IPS DF 6.9 (cell line): ENCODE data around the gene C1RL.

Experiments used
- DNase-seq: peaks from one replicate; pipeline ENCODE4 v3.0.0-alpha.2; 2013; ENCODE audit warnings: low read depth, low spot score
- H3K27ac ChIP-seq: one replicate; pipeline ENCODE4 v1.5.1; 2013; ENCODE audit warnings: low read length, control low read depth
- H3K27me3 ChIP-seq: 2 replicates; pipeline ENCODE4 v1.6.1; 2013; ENCODE audit warnings: mild to moderate bottlenecking, low read length; ENCODE audit not compliant: control insufficient read depth, insufficient read depth
- H3K36me3 ChIP-seq: 2 replicates; pipeline ENCODE4 v1.6.1; 2013; ENCODE audit warnings: low read length; ENCODE audit not compliant: control insufficient read depth, insufficient read depth
- H3K4me1 ChIP-seq: 2 replicates; pipeline ENCODE4 v1.6.1; 2013; ENCODE audit warnings: low read length; ENCODE audit not compliant: control insufficient read depth, insufficient read depth
- H3K4me3 ChIP-seq: 2 replicates; pipeline ENCODE4 v1.5.1; 2013; ENCODE audit warnings: mild to moderate bottlenecking, low read length
- H3K9me3 ChIP-seq: 2 replicates; pipeline ENCODE4 v1.6.1; 2013; ENCODE audit warnings: low read length, inconsistent platforms; ENCODE audit not compliant: control insufficient read depth, insufficient read depth
- WGBS: extraction: QIAGEN DNeasy Blood & Tissue Kit; methylation state at CpG from one replicate; pipeline ENCODE4 v1.1.7; 2013; ENCODE audit warnings: mixed read lengths, missing lambda C conversion rate; ENCODE audit not compliant: insufficient read length, insufficient coverage; 5-methylcytosine and 5-hydroxymethylcytosine counted together

Gene C1RL

GRCh38 chr12:7092229-7092985 lies 16.6 kb downstream of the C1RL start, which contains the start of gene C1R:
C1R (minus strand) TSS chr12:7092445; CDS start chr12:7092388, 57 bp downstream.
- Histone ChIP-seq H3K36me3 (no peaks in the 10 kb centered on the region), H3K9me3 (no peaks in the 10 kb centered on the region), H3K4me1 (peaks cover 11% of the 10 kb centered on the region), H3K27me3 (no peaks in the 10 kb centered on the region), H3K4me3 (no peak within 1 kb of the TSS; the same call in 1 of the 2 replicates), H3K27ac (no peak within 1 kb of the TSS)
- WGBS: no CpG with 5 or more reads among the region's 16 CpGs
- DNase-seq: no peak

- DNase-seq: no peak
- H3K4me3 ChIP-seq: no peak overlapping the region
- H3K4me1 ChIP-seq: peaks cover 11% of the 10 kb centered on the region
- H3K27me3 ChIP-seq: no peaks in the 10 kb centered on the region
- no peak overlapping the region for H3K27ac ChIP-seq
- WGBS: no CpG with 5 or more reads among the region's 10 CpGs
- no peaks in the 10 kb centered on the region for H3K9me3 ChIP-seq
- H3K36me3 ChIP-seq: no peaks in the 10 kb centered on the region
Measured at GRCh38 chr12:7091660-7092228, 17.3 kb downstream of the C1RL start.

- WGBS: no CpG with 5 or more reads among the region's 7 CpGs
- Histone ChIP-seq H3K27me3 (no peaks in the 10 kb centered on the region), H3K9me3 (no peaks in the 10 kb centered on the region), H3K27ac (no peak overlapping the region), H3K4me1 (peaks cover 11% of the 10 kb centered on the region), H3K4me3 (no peak overlapping the region), H3K36me3 (no peaks in the 10 kb centered on the region)
- DNase-seq: no peak
Measured at GRCh38 chr12:7091171-7091570, 17.8 kb downstream of the C1RL start.

- H3K36me3 ChIP-seq: no peaks in the 10 kb centered on the region
- H3K4me1 ChIP-seq: peaks cover 11% of the 10 kb centered on the region
- no peak overlapping the region for H3K27ac ChIP-seq
- no peaks in the 10 kb centered on the region for H3K9me3 ChIP-seq
- H3K4me3 ChIP-seq: no peak overlapping the region
- DNase-seq: no peak
- no CpG with 5 or more reads among the region's 16 CpGs for WGBS
- H3K27me3 ChIP-seq: no peaks in the 10 kb centered on the region
Measured at GRCh38 chr12:7090222-7090998, 18.6 kb downstream of the C1RL start.

- Histone ChIP-seq H3K27me3 (no peaks in the 10 kb centered on the region), H3K4me3 (no peak overlapping the region), H3K4me1 (peaks cover 11% of the 10 kb centered on the region), H3K36me3 (0 out of 2 replicates have a peak, but pooled peaks cover 3% of the 10 kb centered on the region), H3K9me3 (no peaks in the 10 kb centered on the region), H3K27ac (no peak overlapping the region)
- DNase-seq: no peak
- WGBS: no CpG with 5 or more reads among the region's 11 CpGs
Measured at GRCh38 chr12:7089196-7089871, 19.7 kb downstream of the C1RL start.

GRCh38 chr12:7083125-7083524 lies 25.9 kb downstream of the C1RL start:
- DNase-seq: no peak
- H3K4me1 ChIP-seq: no peaks in the 10 kb centered on the region; the same call in 1 of the 2 replicates
- H3K4me3 ChIP-seq: no peak overlapping the region
- no peak overlapping the region for H3K27ac ChIP-seq
- H3K9me3 ChIP-seq: no peaks in the 10 kb centered on the region
- H3K27me3 ChIP-seq: no peaks in the 10 kb centered on the region
- H3K36me3 ChIP-seq: 0 out of 2 replicates have a peak, but pooled peaks cover 3% of the 10 kb centered on the region

- H3K36me3 ChIP-seq: 0 out of 2 replicates have a peak, but pooled peaks cover 3% of the 10 kb centered on the region
- no CpG with 5 or more reads among the region's 14 CpGs for WGBS
- H3K9me3 ChIP-seq: no peaks in the 10 kb centered on the region
- no peak for DNase-seq
- H3K4me1 ChIP-seq: no peaks in the 10 kb centered on the region; the same call in 1 of the 2 replicates
- H3K27me3 ChIP-seq: no peaks in the 10 kb centered on the region
- no peak overlapping the region for H3K27ac ChIP-seq
- H3K4me3 ChIP-seq: no peak overlapping the region
Measured at GRCh38 chr12:7081037-7081436, 28.0 kb downstream of the C1RL start.

- no peak overlapping the region for H3K27ac ChIP-seq
Measured at GRCh38 chr12:7079826-7080125, 29.2 kb downstream of the C1RL start.

GRCh38 chr12:7078163-7078562 lies 30.9 kb downstream of the C1RL start:
- no CpG with 5 or more reads among the region's 4 CpGs for WGBS
- H3K4me3 ChIP-seq: no peak overlapping the region
- H3K27ac ChIP-seq: no peak overlapping the region
- DNase-seq: no peak
- no peaks in the 10 kb centered on the region for H3K36me3 ChIP-seq
- no peaks in the 10 kb centered on the region for H3K27me3 ChIP-seq
- no peaks in the 10 kb centered on the region for H3K9me3 ChIP-seq
- H3K4me1 ChIP-seq: no peaks in the 10 kb centered on the region; the same call in 1 of the 2 replicates

More at GRCh38 chr12:7079826-7080125, 29.2 kb downstream of the C1RL start:
- Histone ChIP-seq H3K4me3 (no peak overlapping the region), H3K4me1 (no peaks in the 10 kb centered on the region; the same call in 1 of the 2 replicates), H3K36me3 (0 out of 2 replicates have a peak, but pooled peaks cover 2% of the 10 kb centered on the region), H3K27me3 (no peaks in the 10 kb centered on the region), H3K9me3 (no peaks in the 10 kb centered on the region)
- DNase-seq: no peak

- Histone ChIP-seq H3K27me3 (no peaks in the 10 kb centered on the region), H3K4me3 (no peak overlapping the region), H3K36me3 (no peaks in the 10 kb centered on the region), H3K9me3 (no peaks in the 10 kb centered on the region), H3K27ac (no peak overlapping the region), H3K4me1 (no peaks in the 10 kb centered on the region; the same call in 1 of the 2 replicates)
- no CpG with 5 or more reads among the region's 4 CpGs for WGBS
- no peak for DNase-seq
Measured at GRCh38 chr12:7076493-7076892, 32.5 kb downstream of the C1RL start.
